HepG2 (cell line): Measurements from ENCODE around the gene NUDT3. TPM values are rescaled to one million over a fixed set of nuclear protein-coding genes. Genes with fewer than 3 reads are reported as not detected.

Experiments
- ARNT2 ChIP-seq: sonication (generic); formaldehyde crosslinking; IDR thresholded peaks from 2 replicates; pipeline ENCODE4 v1.8.0; 2022; ENCODE audit warnings: mild to moderate bottlenecking, low read depth, missing genetic modification reagents, moderate library complexity
- ATAD3A ChIP-seq: sonication (generic); formaldehyde crosslinking; IDR thresholded peaks from 2 replicates; pipeline ENCODE4 v1.4.0; 2020; ENCODE audit warnings: missing genetic modification reagents
- DR1 ChIP-seq: sonication (generic); formaldehyde crosslinking; IDR thresholded peaks from 2 replicates; pipeline ENCODE4 v1.8.0; 2021; ENCODE audit warnings: mild to moderate bottlenecking, missing genetic modification reagents, inconsistent platforms
- ETV5 ChIP-seq: IDR thresholded peaks from 2 replicates; pipeline ENCODE4 v1.6.1; 2018; ENCODE audit warnings: missing biosample characterization, missing genetic modification reagents, inconsistent platforms, borderline replicate concordance
- HES4 ChIP-seq: sonication (generic); formaldehyde crosslinking; IDR thresholded peaks from 2 replicates; pipeline ENCODE4 v1.9.0; 2021; ENCODE audit warnings: mild to moderate bottlenecking, missing genetic modification reagents, borderline replicate concordance
- HNF4G ChIP-seq, 2 experiments: sonication (generic) in 1 of 2; formaldehyde crosslinking in 1 of 2; IDR thresholded peaks; 2 replicates each; pipeline versions ENCODE4 v1.4.0 to v1.6.1; 2011 to 2020; ENCODE audit warnings: borderline replicate concordance in 2 of 2, low read depth in 2 of 2, mild to moderate bottlenecking in 2 of 2, low read length in 1 of 2, missing genetic modification reagents in 1 of 2, moderate library complexity in 1 of 2
- HNRNPL ChIP-seq: fragments of 200-400 bp; formaldehyde crosslinking; IDR thresholded peaks from 2 replicates; pipeline ENCODE4 v1.6.1; 2017; ENCODE audit warnings: mild to moderate bottlenecking, low read depth, low read length
- JDP2 ChIP-seq: sonication (generic); formaldehyde crosslinking; IDR thresholded peaks from 2 replicates; pipeline ENCODE4 v1.8.1; 2022; ENCODE audit warnings: missing genetic modification reagents, borderline replicate concordance
- JUNB ChIP-seq: sonication (generic); formaldehyde crosslinking; IDR thresholded peaks from 2 replicates; pipeline ENCODE4 v1.8.0; 2022; ENCODE audit warnings: missing genetic modification reagents, mild to moderate bottlenecking, borderline replicate concordance
- NPAS2 ChIP-seq: sonication (generic); formaldehyde crosslinking; IDR thresholded peaks from 2 replicates; pipeline ENCODE4 v1.8.0; 2022; ENCODE audit warnings: mild to moderate bottlenecking, missing genetic modification reagents, borderline replicate concordance
- PCBP2 ChIP-seq: fragments of 200-400 bp; formaldehyde crosslinking; optimal IDR thresholded peaks from 2 replicates; pipeline ENCODE3; 2018; ENCODE audit warnings: low read length, low read depth; ENCODE audit not compliant: poor library complexity, severe bottlenecking
- SIX4 ChIP-seq: sonication (generic); formaldehyde crosslinking; IDR thresholded peaks from 2 replicates; pipeline ENCODE4 v1.4.0; 2020; ENCODE audit warnings: missing genetic modification reagents
- ZNF264 ChIP-seq: sonication (generic); formaldehyde crosslinking; IDR thresholded peaks from 2 replicates; pipeline ENCODE4 v1.4.0; 2020; ENCODE audit warnings: missing genetic modification reagents
- ZNF331 ChIP-seq: sonication (generic); formaldehyde crosslinking; IDR thresholded peaks from 2 replicates; pipeline ENCODE4 v1.4.0; 2020; ENCODE audit warnings: missing genetic modification reagents
- ZNF382 ChIP-seq: sonication (generic); formaldehyde crosslinking; IDR thresholded peaks from 2 replicates; pipeline ENCODE4 v1.5.0; 2020; ENCODE audit warnings: missing genetic modification reagents, mild to moderate bottlenecking, borderline replicate concordance
- ZNF484 ChIP-seq: sonication (generic); formaldehyde crosslinking; IDR thresholded peaks from 2 replicates; pipeline ENCODE4 v1.5.1; 2020; ENCODE audit warnings: mild to moderate bottlenecking, low read depth, missing genetic modification reagents, borderline replicate concordance
- polyA plus RNA-seq, 8 experiments: library from polyadenylated mRNA; depleted of rRNA in 3 of 8; stranded (reverse) in 7 of 8; unstranded in 1 of 8; fragments of >200 nt; fragmentation: Illumina TruSeq in 4 of 8; extraction: Trizol in 4 of 8; gene quantifications; 2 replicates each; pipeline versions ENCODE4 v1.2.1 to v1.2.3, GENCODE V29; 2011 to 2016; ENCODE audit warnings: low read depth in 4 of 8, missing spikeins in 1 of 8, mixed read lengths in 1 of 8; ENCODE audit not compliant: insufficient read depth in 1 of 8
- total RNA-seq, 5 experiments: library from RNA; depleted of rRNA; stranded (reverse); fragments of >200 nt; fragmentation: Illumina TruSeq; extraction: Trizol; gene quantifications; 2 replicates each; pipeline ENCODE4 v1.2.3, GENCODE V29; 2016; ENCODE audit warnings: low read depth in 1 of 5
- TF ChIP-seq, protein P1 (sequence below): sonication (generic); formaldehyde crosslinking; IDR thresholded peaks from 2 replicates; pipeline ENCODE4 v1.8.1; 2023; ENCODE audit warnings: mild to moderate bottlenecking, missing genetic modification reagents, borderline replicate concordance
- TF ChIP-seq, protein P2 (sequence below): sonication (generic); formaldehyde crosslinking; IDR thresholded peaks from 2 replicates; pipeline ENCODE4 v1.8.1; 2023; ENCODE audit warnings: mild to moderate bottlenecking, moderate library complexity, missing genetic modification reagents
- TF ChIP-seq, protein P3 (sequence below): sonication (generic); formaldehyde crosslinking; IDR thresholded peaks from 2 replicates; pipeline ENCODE4 v1.4.0; 2020; ENCODE audit warnings: missing genetic modification reagents
- TF ChIP-seq, protein P4 (sequence below): sonication (generic); formaldehyde crosslinking; IDR thresholded peaks from 2 replicates; pipeline ENCODE4 v1.4.0; 2020; ENCODE audit warnings: missing genetic modification reagents

The NUDT3 gene
- total and polyA plus RNA-seq, 2 of the 13 experiments (the other 11 are each of a cell fraction or from before 2014, with no cell fraction given), result 20.2 to 20.6 TPM

DNA sequence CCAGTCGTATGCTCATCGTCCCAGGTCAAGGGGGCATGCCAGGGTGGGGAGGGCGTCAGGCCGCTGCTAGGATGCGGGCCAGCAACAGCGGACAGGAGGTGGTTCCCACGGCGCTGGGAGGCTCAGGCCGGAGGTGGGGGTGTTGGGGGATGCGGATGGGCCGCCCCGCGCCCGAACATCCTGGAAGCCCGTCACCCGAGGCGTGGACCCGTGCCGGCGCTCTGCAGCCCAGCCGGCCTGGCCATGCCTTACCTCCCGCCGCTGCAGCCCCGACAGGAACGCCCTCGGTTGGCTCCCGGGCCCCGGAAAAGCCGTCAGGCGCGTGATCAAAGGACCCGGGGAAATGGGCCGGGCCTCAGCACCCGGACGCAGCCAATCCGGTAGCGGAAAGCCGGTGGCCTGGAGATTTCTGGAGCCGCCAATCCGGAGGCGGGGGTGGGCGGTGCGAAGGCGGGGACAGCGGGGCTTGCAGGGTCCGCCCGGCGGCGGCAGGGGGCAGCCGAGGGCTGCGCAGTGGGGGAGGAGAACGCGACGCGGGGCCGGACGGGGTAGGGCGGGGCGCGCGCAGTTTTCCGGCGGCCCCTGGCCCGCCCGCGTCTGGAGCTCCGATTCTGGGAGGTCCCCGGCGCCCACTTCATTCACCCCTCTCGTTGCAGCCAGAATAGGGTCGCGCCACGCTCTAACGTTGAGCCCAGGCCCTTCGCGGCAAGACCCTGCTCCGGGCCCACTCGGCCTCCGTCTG lies 143.6 kb downstream of the NUDT3 start, which contains the start of gene SMIM29 (continued):
- TF ChIP-seq, protein P1, sequence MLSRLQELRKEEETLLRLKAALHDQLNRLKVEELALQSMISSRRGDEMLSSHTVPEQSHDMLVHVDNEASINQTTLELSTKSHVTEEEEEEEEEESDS, result no peak
- TF ChIP-seq JUNB (CRISPR knock-in tag), result no peak
- TF ChIP-seq ZNF382 (CRISPR knock-in tag), result no peak
- peak; percentile 45; the same call in 1 of the 2 replicates for TF ChIP-seq ETV5 (CRISPR knock-in tag)
- no peak; the same call in 1 of the 2 replicates for TF ChIP-seq ZNF264 (CRISPR knock-in tag)
- TF ChIP-seq, protein P2, sequence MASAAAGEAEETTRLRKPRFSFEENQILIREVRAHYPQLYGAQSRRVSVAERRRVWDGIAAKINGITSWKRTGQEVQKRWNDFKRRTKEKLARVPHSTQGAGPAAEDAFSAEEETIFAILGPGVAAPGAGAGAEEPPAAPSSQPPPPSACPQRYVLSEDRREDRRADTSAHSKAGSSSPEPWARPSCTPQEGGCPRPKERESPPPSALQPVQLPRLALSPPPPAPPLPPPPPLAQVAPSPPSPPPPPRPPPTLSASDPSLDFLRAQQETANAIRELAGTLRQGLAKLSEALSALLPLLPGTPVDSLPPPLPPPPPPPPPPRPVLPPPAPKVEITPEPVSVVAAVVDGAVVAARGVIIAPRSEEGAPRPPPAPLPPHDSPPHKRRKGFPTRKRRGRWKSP (CRISPR knock-in tag), result peak; percentile 72; the same call in 1 of the 2 replicates
- TF ChIP-seq, protein P3, sequence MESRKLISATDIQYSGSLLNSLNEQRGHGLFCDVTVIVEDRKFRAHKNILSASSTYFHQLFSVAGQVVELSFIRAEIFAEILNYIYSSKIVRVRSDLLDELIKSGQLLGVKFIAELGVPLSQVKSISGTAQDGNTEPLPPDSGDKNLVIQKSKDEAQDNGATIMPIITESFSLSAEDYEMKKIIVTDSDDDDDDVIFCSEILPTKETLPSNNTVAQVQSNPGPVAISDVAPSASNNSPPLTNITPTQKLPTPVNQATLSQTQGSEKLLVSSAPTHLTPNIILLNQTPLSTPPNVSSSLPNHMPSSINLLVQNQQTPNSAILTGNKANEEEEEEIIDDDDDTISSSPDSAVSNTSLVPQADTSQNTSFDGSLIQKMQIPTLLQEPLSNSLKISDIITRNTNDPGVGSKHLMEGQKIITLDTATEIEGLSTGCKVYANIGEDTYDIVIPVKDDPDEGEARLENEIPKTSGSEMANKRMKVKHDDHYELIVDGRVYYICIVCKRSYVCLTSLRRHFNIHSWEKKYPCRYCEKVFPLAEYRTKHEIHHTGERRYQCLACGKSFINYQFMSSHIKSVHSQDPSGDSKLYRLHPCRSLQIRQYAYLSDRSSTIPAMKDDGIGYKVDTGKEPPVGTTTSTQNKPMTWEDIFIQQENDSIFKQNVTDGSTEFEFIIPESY (CRISPR knock-in tag), result no peak
- no peak for TF ChIP-seq SIX4 (CRISPR knock-in tag)
- peak; percentile 67; the same call in 1 of the 2 replicates for TF ChIP-seq DR1
- TF ChIP-seq JDP2 (CRISPR knock-in tag), result no peak
- TF ChIP-seq ATAD3A (CRISPR knock-in tag), result no peak
- peak; percentile 79 for TF ChIP-seq ARNT2 (CRISPR knock-in tag)
- TF ChIP-seq ZNF331 (CRISPR knock-in tag), result no peak
- no peak for TF ChIP-seq PCBP2
- TF ChIP-seq, protein P4, sequence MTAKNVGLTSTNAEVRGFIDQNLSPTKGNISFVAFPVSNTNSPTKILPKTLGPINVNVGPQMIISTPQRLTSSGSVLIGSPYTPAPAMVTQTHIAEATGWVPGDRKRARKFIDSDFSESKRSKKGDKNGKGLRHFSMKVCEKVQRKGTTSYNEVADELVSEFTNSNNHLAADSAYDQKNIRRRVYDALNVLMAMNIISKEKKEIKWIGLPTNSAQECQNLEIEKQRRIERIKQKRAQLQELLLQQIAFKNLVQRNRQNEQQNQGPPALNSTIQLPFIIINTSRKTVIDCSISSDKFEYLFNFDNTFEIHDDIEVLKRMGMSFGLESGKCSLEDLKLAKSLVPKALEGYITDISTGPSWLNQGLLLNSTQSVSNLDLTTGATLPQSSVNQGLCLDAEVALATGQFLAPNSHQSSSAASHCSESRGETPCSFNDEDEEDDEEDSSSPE (CRISPR knock-in tag), result peak; percentile 83
- TF ChIP-seq HES4, result peak; percentile 44; the same call in 1 of the 2 replicates
- TF ChIP-seq HNRNPL, result peak; percentile 85
- TF ChIP-seq HNF4G (IDR thresholded peaks at IDR 0.05; ENCODE audit: borderline replicate concordance, low read depth, low read length), result peak; percentile 32; the same call in 1 of the 2 replicates
- TF ChIP-seq HNF4G (CRISPR knock-in tag; IDR thresholded peaks at IDR 0.05; ENCODE audit: borderline replicate concordance, low read depth), result no peak; the same call in 1 of the 2 replicates
- TF ChIP-seq NPAS2 (CRISPR knock-in tag), result no peak
- TF ChIP-seq ZNF484 (CRISPR knock-in tag), result no peak
